GM18499 (cell line): ENCODE data around the gene FCRL2.

Experiments used
- ATAC-seq: cut with Tn5 transposase; IDR thresholded peaks from one replicate; pipeline ENCODE4 v1.9.1; 2021; ENCODE audit warnings: moderate number of reproducible peaks; ENCODE audit not compliant: insufficient read depth, unreplicated experiment

Gene FCRL2

DNA sequence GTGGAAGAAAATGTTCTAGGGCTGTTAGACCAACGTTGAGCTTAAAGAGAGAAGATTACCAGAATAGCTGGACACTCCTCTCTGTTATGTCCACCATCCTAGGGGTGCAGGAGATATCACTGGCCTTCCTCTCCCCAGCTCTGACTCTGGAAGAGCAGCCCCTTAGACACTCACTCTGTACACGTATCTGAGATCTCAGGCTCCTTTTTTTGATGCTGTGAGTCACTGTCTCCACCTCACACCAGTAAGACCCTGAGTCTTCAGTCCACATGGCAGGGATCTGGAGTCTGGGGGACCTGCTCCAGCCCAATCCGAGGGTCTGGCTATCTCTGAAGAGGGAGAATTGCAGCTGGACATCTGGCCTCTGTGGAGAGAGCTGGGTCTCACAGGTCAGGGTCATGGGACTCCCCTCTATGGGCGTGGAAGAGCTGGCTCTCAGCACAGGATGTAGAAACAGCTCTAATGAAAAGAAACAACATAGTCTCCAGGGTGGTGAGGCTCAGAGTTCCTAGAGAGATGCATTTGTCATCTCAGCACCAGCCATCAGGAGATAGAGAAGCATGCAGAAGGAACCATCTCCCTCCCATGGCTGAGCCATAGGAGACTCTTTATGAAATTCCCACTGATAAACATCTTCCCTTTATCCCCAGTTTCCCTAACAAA is 79.8 kb downstream of the FCRL2 start:
- ATAC-seq = no peak
